Islet precursor cell (in vitro differentiated cells): ENCODE data around the gene PER3.

Experiments
- DNase-seq: peaks from one replicate; pipeline ENCODE4 v3.0.0-alpha.2; 2018

The PER3 gene

DNA sequence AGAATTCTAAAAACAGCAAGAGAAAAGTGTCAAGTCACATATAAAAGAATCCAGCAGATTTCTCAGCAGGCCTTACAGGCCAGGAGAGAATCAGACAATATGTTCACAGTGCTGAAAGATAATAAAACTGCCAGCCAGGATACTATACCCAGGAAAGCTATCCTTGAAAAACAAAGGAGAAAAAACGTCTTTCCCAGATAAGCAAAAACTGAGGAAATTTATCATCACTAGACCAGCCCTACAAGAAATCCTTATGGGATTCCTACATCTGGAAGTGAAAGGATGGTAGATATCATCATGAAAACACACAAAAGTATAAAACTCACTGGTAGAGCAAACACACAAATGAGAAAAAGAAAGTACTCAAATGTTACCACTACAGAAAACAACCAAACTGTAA, 93.9 kb downstream of the PER3 start:
- DNase-seq, result no peak

DNA sequence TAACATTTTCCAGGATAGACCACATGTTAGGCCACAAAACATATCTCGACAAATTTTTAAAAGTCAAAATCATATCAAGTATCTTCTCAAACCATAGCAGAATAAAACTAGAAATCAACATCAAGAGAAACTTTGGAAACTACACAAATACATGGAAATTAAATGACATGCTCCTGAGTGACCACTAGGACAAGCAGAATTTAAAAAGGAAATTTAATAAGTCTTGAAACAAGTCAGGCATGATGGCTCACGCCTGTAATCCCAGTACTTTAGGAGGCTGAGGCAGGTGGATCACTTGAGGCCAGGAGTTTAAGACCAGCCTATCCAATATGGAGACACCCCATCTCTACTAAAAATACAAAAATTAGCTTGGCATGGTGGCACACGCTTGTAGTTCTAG, 95.1 kb downstream of the PER3 start:
- no peak for DNase-seq

DNA sequence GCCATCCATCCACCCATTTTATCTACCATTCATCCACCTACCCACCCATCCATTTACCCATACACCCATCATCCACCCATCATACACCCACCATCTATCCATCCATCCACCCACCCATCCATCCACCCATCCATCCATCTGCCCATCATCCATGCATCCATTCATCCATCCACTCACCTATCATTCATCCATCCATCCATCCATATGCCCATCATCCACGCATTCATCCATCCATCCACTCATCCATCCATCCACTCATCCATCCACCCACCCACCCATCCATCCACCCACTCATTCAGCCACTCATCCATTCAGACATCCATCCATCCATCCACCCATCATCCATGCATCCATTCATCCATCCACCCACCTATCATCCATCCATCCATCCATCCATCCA, 100.7 kb downstream of the PER3 start:
- DNase-seq, result no peak

DNA sequence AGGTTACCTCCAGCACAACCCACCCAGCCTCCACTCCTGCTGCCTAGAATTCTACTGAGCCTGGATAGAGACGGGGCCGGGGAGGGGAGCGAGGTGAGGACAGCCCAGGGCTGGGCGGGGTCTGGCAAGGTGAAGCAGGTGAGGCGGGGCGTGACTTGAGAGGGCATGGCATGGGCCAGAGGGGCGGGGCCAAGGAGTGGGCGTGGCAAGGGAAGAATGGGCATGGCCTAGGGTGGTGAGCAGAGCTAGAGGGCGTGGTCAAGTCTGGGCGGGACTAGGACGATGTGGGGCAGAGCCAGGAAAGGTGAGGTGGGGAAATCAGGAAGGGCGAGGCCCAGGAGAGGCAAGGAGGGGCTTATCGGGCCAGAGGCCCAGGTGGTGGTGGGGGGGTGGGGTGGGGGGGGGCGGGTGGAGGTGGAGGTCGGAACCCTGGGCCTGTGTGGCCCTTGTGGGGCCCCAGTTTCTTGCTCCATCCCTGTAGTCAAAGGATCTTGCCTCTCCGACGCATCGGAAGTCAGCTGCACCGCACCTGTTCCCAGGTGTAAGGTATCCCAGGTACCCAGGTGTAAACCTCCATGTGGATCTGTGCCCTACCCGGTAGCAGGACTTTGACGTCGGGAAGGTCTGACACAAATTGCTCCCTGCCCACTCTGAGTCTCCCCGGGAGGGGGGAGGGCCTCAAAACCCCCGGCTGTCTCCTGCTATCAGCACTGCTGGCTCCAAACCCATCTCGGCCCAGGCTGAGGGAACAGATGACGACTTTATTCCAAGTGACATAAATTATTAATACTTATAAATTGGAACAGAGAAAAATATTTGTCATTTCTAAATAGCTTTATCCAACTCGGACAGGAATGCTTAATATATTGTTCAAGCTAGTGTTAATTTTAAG, 101.7 kb downstream of the PER3 start:
- peak; percentile 90 for DNase-seq

DNA sequence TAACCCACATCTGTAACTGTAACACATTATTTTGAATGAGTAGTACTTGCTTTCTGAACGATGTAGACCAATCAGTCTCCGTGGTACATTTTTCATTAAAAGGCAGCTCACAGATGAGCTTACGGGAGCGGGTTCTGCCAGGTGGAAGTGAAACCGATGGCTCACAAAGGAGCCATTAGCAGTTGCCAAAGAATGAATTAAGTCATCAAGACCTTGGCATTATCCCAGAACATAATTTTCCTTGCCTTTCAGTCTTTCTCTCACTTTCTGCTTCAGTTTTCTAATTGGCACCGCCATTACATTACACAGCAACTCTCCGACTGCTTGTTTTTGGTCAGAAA, 102.3 kb downstream of the PER3 start:
- no peak for DNase-seq

DNA sequence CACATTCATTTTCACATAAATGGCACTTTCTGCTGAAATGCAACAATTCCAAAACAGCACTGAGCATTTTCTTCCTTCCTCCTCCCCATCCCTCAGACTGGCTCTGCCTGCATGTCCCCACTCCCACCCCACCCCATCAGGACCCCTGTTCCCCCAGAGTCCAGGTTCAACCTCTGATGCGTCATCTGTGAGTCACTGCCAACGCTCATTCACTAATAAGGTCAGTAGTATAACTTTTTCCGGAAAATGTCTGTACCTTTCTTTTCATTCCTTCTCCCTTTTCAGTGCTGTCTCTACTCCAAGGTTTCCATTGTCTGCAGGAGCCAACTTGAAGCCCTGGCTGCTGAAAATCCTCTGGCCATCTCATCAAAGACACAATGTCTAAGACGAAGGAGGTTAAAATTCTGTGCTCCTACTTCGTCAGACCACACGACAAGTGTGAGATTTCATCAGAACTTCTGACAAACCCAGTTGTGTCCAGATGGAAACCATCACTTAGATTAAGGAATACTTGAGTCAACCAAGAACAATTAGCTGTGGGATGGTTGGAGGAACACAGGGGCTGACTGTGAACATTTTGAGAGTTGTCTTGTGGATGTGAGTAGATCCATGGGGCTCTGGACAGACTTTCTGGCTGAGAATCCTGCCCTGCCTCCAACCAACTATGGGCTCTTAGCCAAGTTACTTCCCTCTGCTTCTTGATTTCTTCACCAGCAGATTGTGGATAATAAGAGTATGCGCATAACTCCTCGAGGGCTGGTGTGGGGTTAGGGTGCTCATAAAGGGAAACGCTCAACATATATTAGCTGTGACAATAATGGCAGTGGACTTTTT, 104.4 kb downstream of the PER3 start:
- DNase-seq, result no peak

DNA sequence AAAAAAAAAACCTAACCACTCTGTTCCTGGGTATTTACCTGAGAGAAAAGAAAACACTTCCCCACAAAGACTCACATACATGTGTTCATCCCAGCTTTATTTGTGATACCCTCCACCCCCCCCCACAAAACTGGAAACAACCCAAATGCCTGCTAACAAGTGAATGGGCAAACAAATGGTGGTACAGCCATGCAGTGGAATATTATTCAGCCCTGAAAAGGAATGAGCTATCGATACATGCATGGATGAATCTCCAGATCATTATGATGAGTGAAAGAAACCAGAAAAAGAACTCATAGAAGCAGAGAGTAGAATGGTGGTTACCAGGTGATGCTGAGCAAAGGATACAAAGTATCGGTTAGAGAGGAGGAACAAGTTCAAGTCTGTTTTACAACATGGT, 106.8 kb downstream of the PER3 start:
- no peak for DNase-seq

DNA sequence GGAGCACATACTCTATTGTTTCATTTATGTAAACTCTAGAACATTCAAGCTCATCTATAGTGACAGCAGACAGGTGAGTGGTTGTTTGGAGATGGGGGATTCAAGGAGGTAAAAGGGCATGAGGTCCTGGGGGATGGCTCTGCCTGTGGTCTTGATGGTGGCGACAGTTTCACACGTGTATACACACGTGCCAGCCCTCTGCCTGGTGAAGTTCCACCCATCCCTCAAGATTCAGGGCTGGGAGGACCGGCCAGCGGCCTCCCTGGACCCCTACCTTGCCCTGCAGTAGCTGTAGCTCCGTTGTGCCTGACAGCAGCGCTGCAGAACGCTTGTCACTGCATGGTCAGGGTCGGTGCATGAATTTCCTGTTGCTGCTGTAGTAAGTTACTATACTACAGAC, 107.7 kb downstream of the PER3 start:
- DNase-seq, result no peak

DNA sequence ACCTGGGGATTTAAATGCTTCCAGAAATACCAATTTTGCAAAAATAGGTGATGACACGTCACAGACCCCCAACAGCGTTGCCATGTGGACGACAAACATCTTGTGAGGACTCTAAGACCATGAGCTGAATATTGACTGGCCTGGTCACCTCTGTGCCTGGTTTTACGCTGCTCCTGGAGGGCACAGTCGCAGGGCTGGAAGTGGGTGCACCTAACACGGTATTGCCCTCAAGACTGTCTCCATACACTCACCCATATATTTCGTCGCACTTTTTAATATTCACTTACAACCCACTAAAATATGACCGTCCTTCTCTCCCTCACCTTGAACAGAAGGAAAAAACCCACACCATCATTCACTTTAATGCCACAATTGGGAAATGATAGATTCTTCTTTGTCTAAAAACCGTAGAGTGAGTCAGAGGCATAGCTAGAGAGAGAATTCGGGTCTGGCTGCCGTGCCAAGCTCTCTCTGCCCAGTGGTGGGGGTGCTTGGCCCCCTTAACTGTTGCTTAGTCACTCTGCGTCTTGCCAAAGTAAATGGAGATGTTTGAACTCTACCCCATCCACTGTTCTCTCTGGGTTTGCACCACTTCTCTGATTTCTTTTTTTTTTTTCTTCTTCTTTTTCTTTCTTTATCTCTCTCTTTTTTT, 109.6 kb downstream of the PER3 start:
- DNase-seq, result no peak
